Measurements from ENCODE around the gene TCEAL7.
"Not testable (repeated sequence)": the region's sequence is repeated elsewhere in the genome, so short reads cannot be mapped to it uniquely, and the experiment has no call there.

TCEAL7 gene

GRCh38 chrX:103359605-103360004 is 29.6 kb downstream of the TCEAL7 start:
- not testable (repeated sequence) for H3K23ac ChIP-seq (ENCODE audit: low read length); H4K5ac ChIP-seq (ENCODE audit: low read length); H3K79me2 ChIP-seq (ENCODE audit: control insufficient read depth, insufficient read depth, low read length); H3K4me1 ChIP-seq (ENCODE audit: control insufficient read depth, low read depth, low read length); H3K4me2 ChIP-seq (ENCODE audit: low read length); H3K4ac ChIP-seq (ENCODE audit: low read depth, low read length); H3K36me3 ChIP-seq (ENCODE audit: control insufficient read depth, insufficient read depth, low read length); H3K56ac ChIP-seq (ENCODE audit: low read length); DNase-seq; H3K4me3 ChIP-seq (ENCODE audit: low read length); H4K8ac ChIP-seq (ENCODE audit: low read depth, low read length); H3K18ac ChIP-seq (ENCODE audit: low read length); H3K9ac ChIP-seq (ENCODE audit: low read length); H2BK120ac ChIP-seq (ENCODE audit: low read depth, low read length); H2BK15ac ChIP-seq (replicated peaks; ENCODE audit: low read depth); H3K27ac ChIP-seq (ENCODE audit: low read depth, low read length); H3K27me3 ChIP-seq (ENCODE audit: insufficient read depth, low read length, poor library complexity); H3K79me1 ChIP-seq (ENCODE audit: low read length); H2AK5ac ChIP-seq (ENCODE audit: low read length); H2BK5ac ChIP-seq (ENCODE audit: low read length)
- WGBS (ENCODE audit: extremely low coverage, insufficient coverage, low lambda C conversion rate) = no CpG with 5 or more reads among the region's 3 CpGs

GRCh38 chrX:103360092-103360491 is 30.1 kb downstream of the TCEAL7 start:
- H2AK5ac ChIP-seq (ENCODE audit: low read length) = no peak overlapping the region

GRCh38 chrX:103360916-103361315 is 30.9 kb downstream of the TCEAL7 start:
- Histone ChIP-seq H2BK120ac (ENCODE audit: low read depth, low read length) (no peak overlapping the region), H4K5ac (ENCODE audit: low read length) (no peak overlapping the region), H4K8ac (ENCODE audit: low read depth, low read length) (no peak overlapping the region), H3K18ac (ENCODE audit: low read length) (no peak overlapping the region), H3K36me3 (ENCODE audit: control insufficient read depth, insufficient read depth, low read length) (no peaks in the 10 kb centered on the region), H3K4me2 (ENCODE audit: low read length) (no peak overlapping the region), H2BK5ac (ENCODE audit: low read length) (no peak overlapping the region), H3K23ac (ENCODE audit: low read length) (no peak overlapping the region), H3K79me1 (ENCODE audit: low read length) (no peaks in the 10 kb centered on the region), H3K56ac (ENCODE audit: low read length) (no peak overlapping the region), H2AK5ac (ENCODE audit: low read length) (no peak overlapping the region), H2BK15ac (replicated peaks; ENCODE audit: low read depth) (no peak overlapping the region), H3K79me2 (ENCODE audit: control insufficient read depth, insufficient read depth, low read length) (peaks cover 8% of the 10 kb centered on the region), H3K4ac (ENCODE audit: low read depth, low read length) (no peak overlapping the region), H3K9ac (ENCODE audit: low read length) (no peak overlapping the region), H3K4me1 (ENCODE audit: control insufficient read depth, low read depth, low read length) (no peaks in the 10 kb centered on the region), H3K27me3 (ENCODE audit: insufficient read depth, low read length, poor library complexity) (no peaks in the 10 kb centered on the region), H3K27ac (ENCODE audit: low read depth, low read length) (no peak overlapping the region), H3K4me3 (ENCODE audit: low read length) (no peak overlapping the region)
- WGBS (ENCODE audit: extremely low coverage, insufficient coverage, low lambda C conversion rate) = no CpG with 5 or more reads among the region's 2 CpGs
- no peak for DNase-seq

More at GRCh38 chrX:103360092-103360491, 30.1 kb downstream of the TCEAL7 start:
- Histone ChIP-seq H3K18ac (ENCODE audit: low read length) (no peak overlapping the region), H3K36me3 (ENCODE audit: control insufficient read depth, insufficient read depth, low read length) (no peaks in the 10 kb centered on the region), H3K4me1 (ENCODE audit: control insufficient read depth, low read depth, low read length) (no peaks in the 10 kb centered on the region), H3K56ac (ENCODE audit: low read length) (no peak overlapping the region), H2BK15ac (replicated peaks; ENCODE audit: low read depth) (no peak overlapping the region), H4K5ac (ENCODE audit: low read length) (no peak overlapping the region), H3K4ac (ENCODE audit: low read depth, low read length) (no peak overlapping the region), H3K23ac (ENCODE audit: low read length) (no peak overlapping the region), H3K4me2 (ENCODE audit: low read length) (no peak overlapping the region), H4K8ac (ENCODE audit: low read depth, low read length) (no peak overlapping the region), H3K79me1 (ENCODE audit: low read length) (no peaks in the 10 kb centered on the region), H2BK5ac (ENCODE audit: low read length) (no peak overlapping the region), H3K27ac (ENCODE audit: low read depth, low read length) (no peak overlapping the region), H3K9ac (ENCODE audit: low read length) (no peak overlapping the region), H3K79me2 (ENCODE audit: control insufficient read depth, insufficient read depth, low read length) (peaks cover 8% of the 10 kb centered on the region), H2BK120ac (ENCODE audit: low read depth, low read length) (no peak overlapping the region), H3K4me3 (ENCODE audit: low read length) (no peak overlapping the region), H3K27me3 (ENCODE audit: insufficient read depth, low read length, poor library complexity) (no peaks in the 10 kb centered on the region)
- WGBS (ENCODE audit: extremely low coverage, insufficient coverage, low lambda C conversion rate) = no CpG with 5 or more reads among the region's 2 CpGs
- DNase-seq = no peak

GRCh38 chrX:103361798-103362197 is 31.8 kb downstream of the TCEAL7 start:
- Histone ChIP-seq H3K4me3 (ENCODE audit: low read length) (no peak overlapping the region), H3K23ac (ENCODE audit: low read length) (no peak overlapping the region), H3K9ac (ENCODE audit: low read length) (no peak overlapping the region), H3K27ac (ENCODE audit: low read depth, low read length) (no peak overlapping the region), H3K18ac (ENCODE audit: low read length) (no peak overlapping the region), H3K56ac (ENCODE audit: low read length) (no peak overlapping the region), H3K36me3 (ENCODE audit: control insufficient read depth, insufficient read depth, low read length) (no peaks in the 10 kb centered on the region), H3K4ac (ENCODE audit: low read depth, low read length) (no peak overlapping the region), H2BK5ac (ENCODE audit: low read length) (no peak overlapping the region), H2BK15ac (replicated peaks; ENCODE audit: low read depth) (no peak overlapping the region), H2AK5ac (ENCODE audit: low read length) (no peak overlapping the region), H3K79me2 (ENCODE audit: control insufficient read depth, insufficient read depth, low read length) (peaks cover 5% of the 10 kb centered on the region), H2BK120ac (ENCODE audit: low read depth, low read length) (no peak overlapping the region), H3K4me2 (ENCODE audit: low read length) (no peak overlapping the region), H4K8ac (ENCODE audit: low read depth, low read length) (no peak overlapping the region), H3K79me1 (ENCODE audit: low read length) (no peaks in the 10 kb centered on the region), H3K27me3 (ENCODE audit: insufficient read depth, low read length, poor library complexity) (no peaks in the 10 kb centered on the region), H3K4me1 (ENCODE audit: control insufficient read depth, low read depth, low read length) (no peaks in the 10 kb centered on the region), H4K5ac (ENCODE audit: low read length) (no peak overlapping the region)
- WGBS (ENCODE audit: extremely low coverage, insufficient coverage, low lambda C conversion rate) = no CpG with 5 or more reads among the region's 1 CpG
- no peak for DNase-seq

- H3K79me2 ChIP-seq (ENCODE audit: control insufficient read depth, insufficient read depth, low read length) = no peaks in the 10 kb centered on the region
- no peaks in the 10 kb centered on the region for H3K79me1 ChIP-seq (ENCODE audit: low read length)
- H2BK15ac ChIP-seq (replicated peaks; ENCODE audit: low read depth) = no peak overlapping the region
- no peak overlapping the region for H2BK120ac ChIP-seq (ENCODE audit: low read depth, low read length)
- H3K4me3 ChIP-seq (ENCODE audit: low read length) = no peak overlapping the region
- H3K56ac ChIP-seq (ENCODE audit: low read length) = no peak overlapping the region
- H3K27ac ChIP-seq (ENCODE audit: low read depth, low read length) = no peak overlapping the region
- no peak overlapping the region for H3K23ac ChIP-seq (ENCODE audit: low read length)
- no peak overlapping the region for H3K9ac ChIP-seq (ENCODE audit: low read length)
- H2AK5ac ChIP-seq (ENCODE audit: low read length) = no peak overlapping the region
- H3K4ac ChIP-seq (ENCODE audit: low read depth, low read length) = no peak overlapping the region
- no peak overlapping the region for H4K8ac ChIP-seq (ENCODE audit: low read depth, low read length)
- no peaks in the 10 kb centered on the region for H3K27me3 ChIP-seq (ENCODE audit: insufficient read depth, low read length, poor library complexity)
- H2BK5ac ChIP-seq (ENCODE audit: low read length) = no peak overlapping the region
- WGBS (ENCODE audit: extremely low coverage, insufficient coverage, low lambda C conversion rate) = no CpG with 5 or more reads among the region's 1 CpG
- H3K4me2 ChIP-seq (ENCODE audit: low read length) = no peak overlapping the region
- H3K36me3 ChIP-seq (ENCODE audit: control insufficient read depth, insufficient read depth, low read length) = no peaks in the 10 kb centered on the region
- DNase-seq = peak; percentile 89
- H3K18ac ChIP-seq (ENCODE audit: low read length) = no peak overlapping the region
- H3K4me1 ChIP-seq (ENCODE audit: control insufficient read depth, low read depth, low read length) = no peaks in the 10 kb centered on the region
- no peak overlapping the region for H4K5ac ChIP-seq (ENCODE audit: low read length)
These were observed 32.4 kb downstream of the TCEAL7 start for GRCh38 chrX:103362474-103362873.

- H3K23ac ChIP-seq (ENCODE audit: low read length) = no peak overlapping the region
- H2BK15ac ChIP-seq (replicated peaks; ENCODE audit: low read depth) = no peak overlapping the region
- H3K36me3 ChIP-seq (ENCODE audit: control insufficient read depth, insufficient read depth, low read length) = no peaks in the 10 kb centered on the region
- no CpG with 5 or more reads among the region's 2 CpGs for WGBS (ENCODE audit: extremely low coverage, insufficient coverage, low lambda C conversion rate)
- no peak overlapping the region for H2BK120ac ChIP-seq (ENCODE audit: low read depth, low read length)
- no peak overlapping the region for H3K4me3 ChIP-seq (ENCODE audit: low read length)
- H3K56ac ChIP-seq (ENCODE audit: low read length) = no peak overlapping the region
- H3K18ac ChIP-seq (ENCODE audit: low read length) = no peak overlapping the region
- H3K27ac ChIP-seq (ENCODE audit: low read depth, low read length) = no peak overlapping the region
- H3K79me2 ChIP-seq (ENCODE audit: control insufficient read depth, insufficient read depth, low read length) = no peaks in the 10 kb centered on the region
- no peak overlapping the region for H3K4me2 ChIP-seq (ENCODE audit: low read length)
- H3K27me3 ChIP-seq (ENCODE audit: insufficient read depth, low read length, poor library complexity) = no peaks in the 10 kb centered on the region
- H3K9ac ChIP-seq (ENCODE audit: low read length) = no peak overlapping the region
- H4K5ac ChIP-seq (ENCODE audit: low read length) = no peak overlapping the region
- H4K8ac ChIP-seq (ENCODE audit: low read depth, low read length) = no peak overlapping the region
- H2AK5ac ChIP-seq (ENCODE audit: low read length) = no peak overlapping the region
- no peak overlapping the region for H2BK5ac ChIP-seq (ENCODE audit: low read length)
- H3K4ac ChIP-seq (ENCODE audit: low read depth, low read length) = no peak overlapping the region
- no peak for DNase-seq
- no peaks in the 10 kb centered on the region for H3K4me1 ChIP-seq (ENCODE audit: control insufficient read depth, low read depth, low read length)
- no peaks in the 10 kb centered on the region for H3K79me1 ChIP-seq (ENCODE audit: low read length)
These were observed 33.0 kb downstream of the TCEAL7 start for GRCh38 chrX:103363046-103363445.
